Dedifferentiated amniotic fluid mesenchymal stem cell (primary cell): ENCODE measurements around the gene EPYC.

ENCODE experiments used
- DNase-seq: peaks from one replicate; pipeline ENCODE4 v3.0.0-alpha.2; 2016; ENCODE audit errors: extremely low spot score

The EPYC gene, protein sequence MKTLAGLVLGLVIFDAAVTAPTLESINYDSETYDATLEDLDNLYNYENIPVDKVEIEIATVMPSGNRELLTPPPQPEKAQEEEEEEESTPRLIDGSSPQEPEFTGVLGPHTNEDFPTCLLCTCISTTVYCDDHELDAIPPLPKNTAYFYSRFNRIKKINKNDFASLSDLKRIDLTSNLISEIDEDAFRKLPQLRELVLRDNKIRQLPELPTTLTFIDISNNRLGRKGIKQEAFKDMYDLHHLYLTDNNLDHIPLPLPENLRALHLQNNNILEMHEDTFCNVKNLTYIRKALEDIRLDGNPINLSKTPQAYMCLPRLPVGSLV

DNA sequence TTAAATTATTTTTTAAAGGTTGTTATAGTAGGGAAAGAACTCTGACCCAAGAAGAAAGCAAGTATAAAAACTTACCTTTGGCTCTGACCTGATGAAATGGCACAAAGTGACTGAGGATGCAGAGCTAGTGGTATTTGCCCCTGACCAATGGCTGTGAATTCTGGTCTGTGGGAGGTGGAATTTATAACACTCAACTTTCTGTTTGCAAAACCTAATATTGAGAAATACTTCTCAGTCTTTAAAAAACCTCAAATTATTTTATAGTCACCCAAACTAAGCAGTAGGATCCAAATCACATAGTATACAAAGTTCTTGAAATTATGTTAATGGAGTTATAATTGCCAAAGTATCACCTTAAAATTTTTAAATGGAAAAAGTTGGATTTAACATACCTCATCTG is at the start of gene EPYC:
Gene EPYC (minus strand): TSS at position 101 of the 400 bp plus-strand sequence. CDS start 2,407 bp downstream, outside the sequence.
- no peak for DNase-seq

DNA sequence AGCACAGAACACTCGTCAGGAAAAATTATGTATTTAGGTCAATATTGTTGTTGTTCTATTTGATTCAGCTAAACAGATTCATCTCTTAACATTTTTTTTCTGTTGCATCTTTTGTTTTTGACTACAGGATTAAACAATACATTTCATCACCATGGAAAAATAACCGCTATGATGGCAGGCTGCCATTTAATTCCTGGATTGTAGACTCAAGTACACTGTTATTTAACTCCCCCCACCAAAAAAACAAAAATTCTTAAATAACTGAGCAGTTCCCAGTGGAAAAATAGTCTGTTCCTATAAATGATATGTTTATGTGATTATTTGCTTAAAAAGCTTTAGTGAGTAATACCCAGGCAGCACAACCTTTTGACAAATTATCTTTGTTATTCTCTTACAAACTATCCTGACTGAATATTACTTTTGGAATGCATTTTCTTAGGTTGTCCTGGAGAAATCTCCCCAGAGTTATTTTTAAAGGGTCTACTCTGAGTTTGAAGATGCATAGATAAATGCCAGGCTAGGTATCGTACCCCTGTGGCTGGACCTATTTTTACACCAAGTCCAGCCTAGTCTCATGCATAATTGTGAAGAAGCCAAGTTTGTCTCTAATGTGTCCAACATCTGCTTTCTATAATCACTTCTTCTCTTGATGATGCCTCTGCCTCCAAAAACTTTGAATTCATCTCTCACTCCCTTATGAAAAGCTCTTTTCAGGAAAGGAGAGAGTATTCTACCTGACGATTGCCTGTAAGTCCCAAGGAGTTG is 49.4 kb upstream of the EPYC start:
- peak; percentile 92 for DNase-seq

DNA sequence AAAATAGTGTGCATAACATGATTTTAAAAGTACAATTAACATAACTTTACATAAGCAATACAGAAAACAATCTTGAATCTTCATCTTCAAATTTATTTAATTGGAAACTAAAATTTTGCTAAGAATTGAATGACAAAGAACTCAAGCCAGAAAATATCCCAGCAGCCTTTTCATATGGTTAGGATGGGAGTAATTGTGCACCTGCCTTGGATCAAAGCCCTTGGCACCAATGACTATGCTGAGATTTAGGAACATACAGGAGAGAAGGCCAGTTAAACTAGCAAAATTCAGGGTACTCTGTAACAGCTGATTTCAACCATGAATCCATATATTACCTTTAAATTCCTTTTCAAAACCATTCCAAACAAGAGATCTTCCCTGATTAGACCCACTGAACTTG is 47.3 kb upstream of the EPYC start:
- no peak for DNase-seq

DNA sequence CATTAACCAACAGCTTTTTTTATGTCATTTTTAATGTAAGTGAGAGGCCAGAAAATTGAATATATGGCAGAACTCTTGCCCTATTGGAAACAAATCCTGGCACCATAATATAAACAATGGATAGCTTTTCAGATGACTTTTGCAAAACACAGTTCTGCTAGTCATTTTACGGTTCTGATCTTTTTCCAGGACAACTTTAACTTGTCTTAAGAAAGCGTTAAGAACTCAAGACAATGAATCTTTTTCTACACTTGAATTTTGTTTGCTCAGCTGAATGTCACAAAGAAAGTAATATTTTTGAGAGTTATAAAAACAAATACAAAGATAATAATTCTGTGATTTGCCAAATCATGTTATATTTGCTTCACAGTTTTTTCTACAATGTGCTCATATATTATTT is 39.8 kb upstream of the EPYC start:
- no peak for DNase-seq

DNA sequence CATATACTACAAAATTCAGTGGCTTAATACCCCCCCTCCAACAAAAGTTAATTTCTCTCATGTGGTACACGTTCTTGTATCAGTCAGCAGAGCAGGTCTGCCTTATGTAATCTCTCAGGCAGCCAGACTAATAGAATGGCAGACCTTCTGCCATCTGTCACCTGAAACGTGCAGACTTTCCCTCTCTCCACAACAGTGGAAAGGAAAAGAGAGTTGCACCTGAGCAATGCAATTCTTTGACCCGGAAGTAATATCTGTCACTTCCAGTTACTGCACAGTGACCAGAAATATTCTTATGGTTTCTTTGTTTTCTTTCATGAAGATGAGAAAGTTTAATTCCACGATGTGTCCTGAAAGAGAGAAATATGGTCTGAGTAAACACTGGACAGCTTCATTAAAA is 38.6 kb upstream of the EPYC start:
- DNase-seq, result no peak

DNA sequence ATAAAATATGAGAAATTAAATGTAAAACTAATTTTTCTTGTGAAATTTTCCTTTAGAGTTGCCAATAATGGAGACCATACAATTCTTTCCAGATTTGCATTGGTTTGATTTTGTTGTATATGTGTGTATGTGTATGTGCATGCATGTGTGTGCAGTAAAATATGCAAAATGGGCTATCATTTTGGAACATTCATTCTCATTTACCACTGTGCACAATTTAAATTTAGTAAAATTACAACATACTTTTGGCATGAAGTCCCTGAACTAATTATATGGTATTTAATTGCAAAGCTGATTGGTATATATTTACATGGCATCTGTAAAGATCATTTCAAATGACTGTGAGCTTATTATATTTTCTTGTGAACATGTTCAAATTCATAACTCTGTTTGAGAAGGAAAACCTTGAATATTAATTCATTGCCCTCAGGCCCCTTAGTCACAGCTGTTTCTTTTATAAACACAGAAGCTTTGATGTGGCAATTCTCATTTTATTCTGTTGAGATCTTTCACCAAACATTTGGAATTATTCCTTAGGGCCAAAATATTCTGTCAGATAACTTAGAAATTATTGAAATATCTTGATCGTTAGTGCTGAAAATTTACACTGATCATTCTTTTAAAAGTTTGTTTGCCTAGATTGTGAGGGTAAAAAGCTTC is 35.5 kb upstream of the EPYC start:
- peak; percentile 20 for DNase-seq

DNA sequence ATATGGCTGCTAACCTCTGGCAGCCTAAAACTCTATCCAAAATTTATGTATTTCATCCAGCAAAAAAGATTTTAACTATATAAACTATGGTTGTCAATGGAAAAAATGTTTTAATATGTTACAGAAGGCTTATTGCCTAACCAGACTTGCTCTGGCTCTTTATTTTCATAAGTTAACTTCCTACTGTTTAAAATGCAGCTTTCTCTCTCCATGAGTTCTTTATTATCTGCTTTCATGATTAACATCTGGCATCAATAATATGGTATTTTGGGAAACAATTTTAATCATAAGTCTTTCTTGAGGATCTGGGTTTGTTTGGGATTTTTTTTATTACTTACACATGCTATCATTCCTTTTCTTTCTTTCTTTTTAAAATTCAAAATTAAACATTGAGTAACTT is 32.5 kb upstream of the EPYC start:
- peak; percentile 78 for DNase-seq

DNA sequence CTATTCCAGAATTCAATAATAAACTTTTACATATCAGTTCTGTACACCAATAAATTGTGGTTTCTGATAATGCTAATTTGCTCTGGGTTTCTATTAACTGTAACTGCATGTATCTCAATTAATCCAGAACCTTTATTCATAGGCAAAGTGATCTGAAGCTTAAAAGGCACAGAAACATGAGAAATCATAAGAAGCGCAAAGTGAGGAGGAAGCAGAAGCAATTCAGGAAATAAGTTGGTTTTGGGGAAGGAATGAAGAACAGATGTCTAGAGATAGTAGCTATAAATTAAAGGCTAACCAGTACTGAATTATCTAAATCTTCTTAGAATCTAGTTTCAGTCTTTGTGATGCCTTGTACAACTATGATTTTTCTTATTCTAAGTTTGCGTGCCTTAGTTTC is 28.5 kb upstream of the EPYC start:
- no peak for DNase-seq

DNA sequence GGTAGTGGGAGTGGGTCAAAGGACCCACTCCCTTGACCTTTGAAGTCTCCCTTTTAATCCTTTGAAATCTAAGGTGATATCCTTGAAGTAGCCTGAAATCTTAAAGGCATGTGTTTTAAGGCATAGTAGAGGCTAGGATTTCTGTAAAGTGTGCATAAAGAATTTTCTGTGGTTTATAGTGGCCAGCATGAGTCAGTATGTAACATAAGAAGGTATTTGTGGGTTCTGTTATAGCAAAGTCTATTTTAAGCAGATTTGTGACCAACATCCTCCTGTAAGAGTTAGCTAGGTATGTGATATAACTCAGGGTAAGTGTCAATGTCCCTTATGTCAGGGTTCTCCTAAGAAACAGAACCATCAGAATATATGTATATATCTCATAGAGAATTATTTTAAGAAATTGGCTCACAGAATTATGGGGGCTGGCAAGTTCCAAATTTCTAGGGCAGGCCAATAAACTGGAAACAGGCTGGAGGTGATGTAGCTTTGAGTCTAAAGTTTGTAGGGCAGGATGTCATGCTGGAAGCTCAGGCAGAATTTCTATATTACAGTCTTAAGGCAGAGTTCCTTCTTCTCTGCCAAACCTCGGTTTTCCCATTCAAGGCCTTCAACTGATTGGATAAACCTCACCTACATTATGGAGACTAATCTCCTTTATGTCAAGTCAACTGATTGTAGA is 18.7 kb upstream of the EPYC start:
- peak; percentile 85 for DNase-seq

DNA sequence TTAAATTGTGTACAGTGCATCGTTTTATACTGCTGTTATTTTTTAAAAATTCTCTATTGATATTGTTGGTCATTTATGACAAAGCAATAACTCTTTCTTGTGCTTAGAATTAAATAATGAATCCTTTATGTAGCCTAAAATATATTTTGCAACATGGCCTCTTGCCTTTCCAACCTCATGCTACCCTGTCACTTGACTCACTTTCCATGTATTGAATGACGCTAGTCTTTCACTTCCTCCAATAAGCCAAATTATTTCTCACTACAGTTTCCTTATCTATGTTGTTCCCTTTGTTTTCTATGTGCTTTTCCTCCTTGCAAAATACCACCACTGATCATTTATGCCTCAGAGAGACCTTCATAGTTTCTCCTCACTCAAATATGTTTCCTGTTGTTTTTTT is 16.3 kb upstream of the EPYC start:
- no peak for DNase-seq

DNA sequence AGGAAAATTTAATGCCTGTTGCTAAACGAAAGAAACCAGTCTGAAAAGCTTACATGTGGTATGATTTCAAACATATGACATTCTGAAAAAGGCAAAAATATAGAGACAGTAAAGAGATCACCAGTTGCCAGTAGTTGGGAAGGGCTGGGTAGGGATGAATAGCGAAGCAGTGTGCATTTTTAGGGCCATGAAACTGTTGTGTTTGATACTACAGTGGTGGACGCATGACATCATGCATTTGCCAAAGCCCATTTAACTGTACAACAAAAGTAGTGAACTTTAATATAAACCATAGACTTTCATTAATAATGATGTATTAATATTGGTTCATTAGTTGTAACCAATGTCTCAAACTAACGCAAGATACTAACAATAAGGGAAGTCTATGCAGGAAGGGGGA is 14.7 kb upstream of the EPYC start:
- DNase-seq, result no peak

DNA sequence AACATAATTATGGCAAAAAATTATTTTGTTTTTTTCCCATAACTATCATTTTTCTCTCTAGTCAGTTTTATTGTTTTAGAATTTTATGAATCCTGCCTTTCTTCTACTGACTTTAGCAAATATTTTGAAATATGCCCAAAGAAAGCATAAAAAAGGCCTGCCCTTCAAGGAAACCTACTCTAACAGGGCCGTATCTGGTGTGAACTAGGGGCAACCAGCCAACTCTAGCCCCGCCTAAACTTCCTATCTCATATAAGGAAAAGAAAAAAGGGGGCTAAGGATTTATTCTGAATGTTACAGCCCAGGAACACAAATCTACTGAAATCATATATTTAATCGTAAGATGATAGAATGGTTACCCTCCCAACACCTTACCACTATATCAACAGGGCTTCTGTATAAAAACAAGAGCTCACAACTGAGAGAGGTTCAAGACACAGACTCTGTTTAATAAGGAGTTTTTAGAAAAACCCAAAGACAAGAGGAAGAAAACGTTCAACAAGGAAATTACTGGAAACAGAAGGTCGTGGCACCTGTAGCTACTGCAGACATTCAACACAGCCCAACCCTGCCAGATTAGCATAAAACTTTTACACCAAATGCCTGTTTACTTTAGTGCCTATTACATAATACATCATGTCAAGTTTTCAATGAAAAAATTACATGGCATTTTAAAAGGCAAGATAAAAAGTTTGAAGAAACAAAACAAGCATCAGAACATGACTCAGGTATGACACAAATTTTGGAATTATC is 12.9 kb upstream of the EPYC start:
- DNase-seq, result no peak

DNA sequence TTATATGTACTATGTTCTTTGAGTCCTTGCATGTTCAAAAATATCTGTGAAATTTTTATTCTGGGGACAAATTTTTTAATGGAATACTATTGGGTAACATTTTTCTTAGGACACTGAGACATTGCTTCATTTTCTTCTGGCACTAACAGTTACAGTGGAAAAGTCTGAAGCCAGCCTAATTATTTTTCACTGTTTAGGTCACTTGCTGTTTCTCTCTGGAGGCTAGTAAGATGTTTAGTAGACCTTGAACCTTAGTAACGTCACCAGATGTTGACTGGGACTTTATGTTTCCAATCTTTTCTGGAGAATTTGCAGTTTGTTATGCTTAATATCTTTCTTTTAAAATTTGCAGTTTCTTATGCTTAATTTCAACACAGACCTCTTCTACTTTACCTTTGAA is 12.3 kb upstream of the EPYC start:
- DNase-seq, result no peak

DNA sequence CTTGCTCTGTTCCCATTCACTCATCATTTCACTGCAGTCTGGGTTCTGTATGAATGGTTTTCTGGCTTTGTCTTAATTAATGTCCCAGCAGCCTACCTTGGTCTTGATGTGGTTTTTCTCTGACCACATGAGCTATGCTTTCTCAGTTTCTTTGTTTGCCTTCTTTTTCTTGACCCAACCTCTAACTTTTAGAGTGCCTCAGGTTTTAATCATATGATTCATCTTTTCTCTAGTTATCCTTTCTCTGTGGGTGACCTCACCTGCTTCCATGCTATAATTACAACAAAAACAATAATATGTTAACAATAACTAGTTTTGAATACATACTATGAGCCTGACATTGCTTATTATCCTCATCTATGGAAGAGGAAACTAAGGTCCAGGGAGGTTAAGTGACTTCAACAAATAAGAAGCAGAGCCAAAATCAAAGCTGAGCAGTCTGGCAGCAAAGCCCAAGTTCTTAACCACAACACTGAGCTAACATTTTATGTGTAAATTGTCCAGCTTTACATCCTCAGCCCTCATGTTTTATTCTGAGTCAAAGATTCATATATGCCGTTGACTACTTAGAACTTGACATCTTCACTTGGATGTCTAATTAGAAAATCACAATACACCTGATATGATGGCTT is 4.7 kb upstream of the EPYC start:
- DNase-seq, result no peak

DNA sequence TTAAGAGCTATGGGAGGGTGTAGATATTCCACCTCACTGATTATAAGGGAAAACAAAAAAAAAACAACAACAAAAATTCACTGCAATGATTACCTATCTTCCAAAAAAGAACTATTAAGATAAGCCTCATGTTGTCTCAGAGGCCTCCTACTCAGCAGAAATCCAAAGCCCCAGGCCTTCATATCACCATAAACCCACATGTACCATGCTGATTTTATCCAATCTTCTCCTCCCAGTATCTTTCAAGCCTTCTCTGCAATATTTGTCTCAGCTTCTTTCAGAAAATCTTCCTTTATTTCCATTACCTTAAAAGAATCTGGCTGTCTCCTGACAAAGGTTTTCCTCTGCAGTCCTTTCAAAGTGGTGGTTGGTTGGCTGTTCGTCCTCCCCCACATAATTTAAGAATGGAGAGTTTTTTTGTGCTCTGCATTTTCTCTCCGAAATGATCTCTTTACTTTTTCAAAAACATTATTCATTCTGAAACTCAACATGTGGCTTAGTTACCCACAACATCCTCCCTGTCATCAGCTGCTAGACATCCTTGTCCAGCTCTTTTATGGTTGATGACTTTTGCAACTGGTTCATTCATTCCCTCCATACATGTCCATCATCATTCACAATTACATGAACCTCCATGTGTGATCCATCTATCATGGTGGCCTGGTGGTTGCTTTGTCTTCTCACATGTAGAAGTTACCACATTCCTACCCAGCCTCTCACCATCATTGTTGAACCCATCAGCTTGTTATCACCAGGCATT is 2.9 kb upstream of the EPYC start:
- no peak for DNase-seq

DNA sequence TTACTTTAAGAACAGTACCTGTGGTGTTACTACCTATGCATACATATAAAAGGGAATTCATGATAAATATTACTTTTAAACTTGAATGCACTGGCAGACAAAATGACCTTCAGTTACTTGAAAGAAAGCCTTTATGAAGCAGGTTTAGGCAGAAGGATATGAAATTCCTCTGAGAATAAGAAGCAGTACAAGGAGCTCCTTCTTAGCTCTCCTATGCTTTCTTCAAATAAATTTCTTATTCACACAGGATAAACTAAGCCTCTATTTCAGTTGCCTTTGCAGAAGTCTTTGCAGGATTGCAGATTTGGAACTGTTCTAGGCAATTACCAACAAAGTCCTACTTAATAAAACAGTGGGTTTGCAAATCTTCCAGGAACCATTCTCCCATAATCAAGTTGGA is 1.0 kb downstream of the EPYC start:
- DNase-seq, result no peak

DNA sequence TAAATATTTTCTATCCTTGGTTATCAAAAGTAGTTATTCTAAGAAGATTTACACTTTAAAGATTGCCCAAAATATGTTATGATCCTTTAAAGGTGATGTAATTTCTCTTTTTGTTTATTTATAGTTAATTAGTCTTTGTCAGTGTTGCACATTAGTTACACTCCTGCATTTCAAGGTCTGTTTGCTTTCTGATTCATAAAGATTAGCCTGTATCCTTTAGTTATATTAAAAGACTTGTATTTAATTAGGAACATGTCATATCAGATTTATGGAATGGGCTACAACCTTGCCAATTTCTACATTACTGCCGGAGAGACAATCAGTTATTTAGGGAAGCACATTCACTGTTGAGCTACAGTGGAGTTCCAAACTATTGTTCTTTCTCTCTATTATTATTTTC is 3.5 kb downstream of the EPYC start:
- no peak for DNase-seq

DNA sequence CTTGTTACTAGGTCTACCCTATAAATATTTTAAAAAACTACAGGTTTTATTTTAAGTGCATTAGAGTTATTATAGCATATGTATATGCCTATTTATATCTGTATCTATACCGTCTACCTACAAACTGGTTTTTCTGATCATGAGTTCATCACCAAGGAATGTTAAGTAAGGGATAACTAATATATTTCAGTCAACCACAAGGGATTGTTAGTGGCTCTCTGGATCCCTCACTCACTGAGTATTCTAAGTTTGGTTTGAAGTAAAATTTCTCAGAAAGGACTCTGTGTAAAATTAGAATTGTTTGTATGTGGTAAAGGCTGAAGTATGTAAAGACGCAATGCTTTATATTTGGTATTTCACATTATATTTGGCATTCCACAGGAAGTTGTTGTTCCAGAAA is 4.8 kb downstream of the EPYC start:
- DNase-seq, result no peak

DNA sequence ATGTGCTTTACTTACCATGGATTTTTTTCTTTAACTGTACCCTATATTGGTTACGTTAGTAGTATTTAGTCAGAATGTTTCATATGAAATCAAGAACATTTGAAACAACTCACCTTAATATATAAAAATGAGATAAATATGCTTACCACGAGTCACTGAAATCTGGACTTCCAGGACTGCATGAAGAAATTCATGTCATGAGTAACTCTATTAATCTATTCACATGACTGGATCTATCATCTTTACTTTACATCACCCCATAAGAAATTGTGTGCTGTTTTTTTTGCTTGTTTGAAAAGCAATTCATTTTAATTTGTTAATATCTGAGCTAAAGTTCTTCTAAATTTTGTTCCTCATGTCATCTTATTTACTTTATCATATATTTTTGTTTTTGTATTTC is 5.2 kb downstream of the EPYC start:
- no peak for DNase-seq

DNA sequence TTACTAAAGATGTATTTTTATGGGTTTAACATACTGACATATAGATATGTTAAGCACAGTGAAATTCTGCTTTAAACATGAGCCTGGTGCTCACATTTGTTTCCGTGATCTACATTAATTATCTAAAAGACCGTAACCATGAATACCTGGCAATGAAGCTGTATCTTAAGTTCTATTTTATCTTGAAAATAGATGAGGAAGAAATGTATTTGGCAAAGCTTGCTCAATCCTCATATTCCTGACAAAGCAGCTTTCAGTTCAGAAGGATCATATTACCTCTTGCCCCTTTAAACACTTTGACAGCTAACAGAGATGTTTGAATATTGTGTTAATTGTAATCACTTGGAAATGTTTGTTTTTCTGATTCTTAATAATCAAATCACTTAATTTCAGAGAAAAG is 9.8 kb downstream of the EPYC start:
- no peak for DNase-seq
